ENCODE data around the gene GARRE1. TPM values are rescaled to one million over a fixed set of nuclear protein-coding genes. Genes with fewer than 3 reads are reported as not detected.

The GARRE1 gene
- total and polyA plus RNA-seq, 2 experiments from 2014 or later: 7.9 to 28.6 TPM

DNA sequence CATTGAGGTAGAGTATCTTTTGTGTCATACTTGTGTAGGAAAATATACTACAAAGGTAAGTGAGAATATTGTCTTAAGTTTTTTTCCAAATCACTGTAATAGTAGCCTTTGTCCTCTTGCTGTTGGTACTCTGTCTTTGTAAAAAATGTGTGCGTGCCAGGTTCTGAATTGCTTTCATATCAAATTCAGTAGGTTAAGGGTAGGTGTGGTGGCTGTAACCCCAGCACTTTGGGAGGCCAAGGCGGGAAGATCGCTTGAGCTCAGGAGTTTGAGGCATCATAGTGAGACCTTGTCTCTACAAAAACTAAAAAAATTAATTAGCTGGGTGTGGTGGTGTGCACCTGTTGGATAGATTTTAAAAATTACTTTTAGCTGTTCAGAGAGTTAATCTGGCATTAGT, 46.6 kb downstream of the GARRE1 start:
- no peak for DNase-seq (ENCODE audit: low read depth in 1 of 2, low spot score in 1 of 2)
- Histone ChIP-seq H3K4me3 (no peak overlapping the region), H3K27me3 (no peaks in the 10 kb centered on the region), H3K36me3 (peaks cover 15% of the 10 kb centered on the region), H3K4me1 (ENCODE audit: low read depth) (no peaks in the 10 kb centered on the region), H3K9me3 (ENCODE audit: low read depth) (no peaks in the 10 kb centered on the region), H3K27ac (no peak overlapping the region)
- TF ChIP-seq, protein P1, sequence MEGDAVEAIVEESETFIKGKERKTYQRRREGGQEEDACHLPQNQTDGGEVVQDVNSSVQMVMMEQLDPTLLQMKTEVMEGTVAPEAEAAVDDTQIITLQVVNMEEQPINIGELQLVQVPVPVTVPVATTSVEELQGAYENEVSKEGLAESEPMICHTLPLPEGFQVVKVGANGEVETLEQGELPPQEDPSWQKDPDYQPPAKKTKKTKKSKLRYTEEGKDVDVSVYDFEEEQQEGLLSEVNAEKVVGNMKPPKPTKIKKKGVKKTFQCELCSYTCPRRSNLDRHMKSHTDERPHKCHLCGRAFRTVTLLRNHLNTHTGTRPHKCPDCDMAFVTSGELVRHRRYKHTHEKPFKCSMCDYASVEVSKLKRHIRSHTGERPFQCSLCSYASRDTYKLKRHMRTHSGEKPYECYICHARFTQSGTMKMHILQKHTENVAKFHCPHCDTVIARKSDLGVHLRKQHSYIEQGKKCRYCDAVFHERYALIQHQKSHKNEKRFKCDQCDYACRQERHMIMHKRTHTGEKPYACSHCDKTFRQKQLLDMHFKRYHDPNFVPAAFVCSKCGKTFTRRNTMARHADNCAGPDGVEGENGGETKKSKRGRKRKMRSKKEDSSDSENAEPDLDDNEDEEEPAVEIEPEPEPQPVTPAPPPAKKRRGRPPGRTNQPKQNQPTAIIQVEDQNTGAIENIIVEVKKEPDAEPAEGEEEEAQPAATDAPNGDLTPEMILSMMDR (IDR thresholded peaks at IDR 0.05; ENCODE audit: low read depth, low read length): no peak

Other genes with a start within 250 kb of the GARRE1 start
- 115 and 203 TPM in 2 replicates for gene LSM14A, start 82.0 kb upstream of the GARRE1 start, total RNA-seq
- gene LSM14A, start 82.0 kb upstream of the GARRE1 start, polyA plus RNA-seq: 88.5 and 133 TPM in 2 replicates
- gene GPI, start 110.6 kb downstream of the GARRE1 start, total RNA-seq: 618 and 670 TPM in 2 replicates
- 791 and 862 TPM in 2 replicates for gene GPI, start 110.6 kb downstream of the GARRE1 start, polyA plus RNA-seq
- gene PDCD2L, start 149.8 kb downstream of the GARRE1 start, total RNA-seq: 37.6 and 39.3 TPM in 2 replicates
- 14.9 and 25.5 TPM in 2 replicates for gene PDCD2L, start 149.8 kb downstream of the GARRE1 start, polyA plus RNA-seq
- gene UBA2, start 173.8 kb downstream of the GARRE1 start, total RNA-seq: 118 and 121 TPM in 2 replicates
- gene UBA2, start 173.8 kb downstream of the GARRE1 start, polyA plus RNA-seq: 71.9 and 95.3 TPM in 2 replicates
- gene WTIP, start 227.2 kb downstream of the GARRE1 start, total RNA-seq: 29.2 and 29.4 TPM in 2 replicates
- 12.8 and 13.6 TPM in 2 replicates for gene WTIP, start 227.2 kb downstream of the GARRE1 start, polyA plus RNA-seq